Stimulated activated CD4-positive, alpha-beta T cell treated with anti-CD3 and anti-CD28 coated beads, Interleukin-4, amount 100 ng/mL, for 48 hours (primary cell): ENCODE data around the gene CPVL.

Experiments used
- DNase-seq, 2 donors: peaks; one replicate each; pipeline ENCODE4 v3.0.0-alpha.2; 2020; ENCODE audit warnings: low read depth in 2 of 2

Gene CPVL

DNA sequence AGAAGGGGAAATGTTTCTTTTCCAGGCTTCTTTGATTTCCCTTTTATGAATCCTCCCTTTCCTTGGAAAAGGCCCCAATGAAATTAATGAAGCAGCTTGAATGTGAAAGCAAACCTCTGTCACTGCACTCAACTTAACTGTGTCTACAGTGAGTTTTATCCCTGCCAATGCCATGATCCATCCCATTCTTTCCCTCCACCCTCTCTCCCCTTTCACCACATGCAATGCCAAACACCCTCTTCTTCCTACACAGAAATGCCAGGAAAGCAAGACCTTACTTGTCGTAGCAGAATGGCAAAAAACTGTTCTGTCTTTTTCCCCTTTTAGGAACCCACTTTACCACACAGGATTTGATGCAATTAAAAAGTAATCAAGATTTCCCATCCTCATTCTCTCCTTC is 140.9 kb downstream of the CPVL start:
- DNase-seq = no peak

GRCh38 chr7:29003703-29004102 is 142.6 kb downstream of the CPVL start:
- no peak for DNase-seq

- no peak for DNase-seq
Observed at GRCh38 chr7:29000717-29001076, 145.6 kb downstream of the CPVL start.

- no peak for DNase-seq
Observed at GRCh38 chr7:28999895-29000716, 146.2 kb downstream of the CPVL start.

DNA sequence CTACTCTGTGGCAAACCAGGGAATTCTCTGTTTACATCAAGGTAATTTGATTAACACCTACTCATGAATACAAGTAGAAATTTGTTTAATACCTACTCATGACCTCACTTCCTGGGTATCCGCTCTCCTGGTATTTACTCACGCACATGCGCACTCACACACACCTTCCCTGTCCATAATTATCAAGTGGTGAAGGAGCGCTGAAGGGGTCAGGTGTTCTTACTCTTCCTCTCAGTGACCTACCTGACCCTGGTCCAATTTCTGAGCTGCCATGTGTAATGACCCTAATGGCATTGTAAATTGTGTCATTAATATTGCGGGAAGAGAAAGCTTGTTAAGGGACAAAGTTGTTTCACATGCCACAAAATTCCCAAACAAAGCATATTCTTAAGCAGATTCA is 146.9 kb downstream of the CPVL start:
- DNase-seq = no peak

DNA sequence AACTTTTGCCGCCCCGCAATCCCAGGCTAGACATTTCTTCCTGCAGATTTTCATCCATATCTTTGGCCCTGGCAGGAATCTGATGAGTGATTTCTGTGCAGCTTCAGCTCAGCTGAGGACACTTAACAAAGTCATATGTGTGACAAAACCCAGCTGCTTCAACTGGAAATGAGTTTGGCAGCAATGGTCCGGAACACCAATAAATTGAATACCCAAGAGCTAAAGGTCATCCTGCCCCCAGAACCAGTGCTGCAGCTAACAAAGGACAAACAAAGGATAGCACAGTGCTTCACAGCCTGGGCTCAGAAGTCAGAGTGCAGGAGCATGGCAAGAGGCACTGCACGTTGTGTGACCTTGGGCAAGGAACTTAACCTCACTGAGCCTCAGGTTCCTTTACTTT is 148.2 kb downstream of the CPVL start:
- DNase-seq = no peak

GRCh38 chr7:28996836-28997235 is 149.5 kb downstream of the CPVL start:
- DNase-seq = no peak

GRCh38 chr7:28993371-28993770 is 153.0 kb downstream of the CPVL start:
- DNase-seq = no peak

GRCh38 chr7:28992798-28993197 is 153.5 kb downstream of the CPVL start:
- no peak for DNase-seq

- DNase-seq = no peak
Observed at GRCh38 chr7:28990200-28990960, 156.0 kb downstream of the CPVL start.

GRCh38 chr7:28989211-28989980 is 156.9 kb downstream of the CPVL start:
- DNase-seq = no peak

- no peak for DNase-seq
Observed at GRCh38 chr7:28988810-28989209, 157.5 kb downstream of the CPVL start.

GRCh38 chr7:28988091-28988490 is 158.2 kb downstream of the CPVL start:
- DNase-seq = no peak

DNA sequence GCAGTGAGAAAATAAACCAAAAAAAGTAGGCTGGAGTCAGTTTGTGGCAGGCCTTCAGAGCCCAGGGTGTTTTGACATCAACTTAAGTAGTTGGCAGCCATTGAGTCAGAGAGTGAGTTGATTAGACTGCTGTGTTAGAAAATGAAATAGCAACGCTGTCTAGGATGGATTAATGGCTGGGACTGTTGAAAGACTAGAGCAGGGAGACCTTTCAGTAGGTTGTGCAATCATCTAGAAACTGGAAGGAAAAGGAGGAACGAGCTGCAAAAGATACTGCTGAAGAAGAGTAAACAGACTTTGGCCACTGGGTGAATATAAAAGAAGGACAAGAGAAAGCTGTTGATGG is 159.6 kb downstream of the CPVL start:
- DNase-seq = no peak

DNA sequence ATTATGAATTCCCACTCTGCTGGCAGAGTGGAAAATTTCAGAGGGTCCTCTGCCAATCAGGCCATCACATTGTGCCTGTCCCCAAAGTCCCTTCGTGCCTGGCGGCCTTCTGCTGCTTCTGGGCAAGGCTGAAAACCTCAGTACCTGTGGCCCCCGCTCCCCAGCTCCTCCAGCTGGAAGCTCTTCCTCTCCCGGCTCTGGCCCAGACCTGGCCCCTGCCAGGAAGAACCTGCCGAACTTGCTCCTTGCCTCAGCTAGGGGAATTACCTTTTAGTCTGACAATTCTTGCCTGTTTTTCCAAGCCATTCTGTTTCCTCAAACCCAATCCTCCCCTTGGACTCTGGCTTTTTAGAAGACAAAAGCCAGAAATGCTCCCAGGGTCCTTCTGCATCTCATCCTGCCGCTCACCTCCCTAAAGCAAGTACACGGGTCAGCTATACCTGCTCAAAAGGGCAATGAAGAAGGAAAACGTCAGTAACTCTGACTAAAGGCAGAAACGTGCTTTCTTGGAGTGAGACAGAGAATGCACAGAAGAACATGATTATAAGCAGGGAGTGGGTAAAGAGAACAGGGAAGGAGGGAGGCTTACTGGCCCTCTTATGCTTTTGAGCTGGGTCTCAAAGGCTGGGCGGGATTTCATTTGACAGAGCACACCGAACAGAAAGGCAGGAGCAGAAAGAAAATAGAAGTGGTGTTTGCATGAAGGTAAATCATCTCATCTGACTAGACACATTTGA is 160.1 kb downstream of the CPVL start:
- DNase-seq = no peak

DNA sequence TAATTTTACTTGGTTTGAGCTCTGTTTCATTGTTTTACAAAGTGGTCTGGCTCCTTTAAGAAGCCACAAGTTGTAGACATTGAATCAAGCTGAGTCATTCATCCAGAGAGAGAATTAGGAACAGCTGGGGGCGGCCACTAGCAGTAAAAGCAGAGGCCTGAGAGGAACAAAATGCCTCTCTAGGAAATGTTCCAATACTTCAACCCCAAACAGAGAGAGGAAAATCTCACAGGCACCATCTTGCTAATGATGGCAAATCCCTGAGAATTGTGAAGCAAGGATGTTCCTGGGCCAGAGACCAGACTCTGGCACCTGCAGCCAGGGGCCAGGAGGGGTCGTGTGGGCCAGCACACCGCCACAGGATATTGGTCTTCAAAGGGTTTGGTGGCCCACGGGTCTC is 161.7 kb downstream of the CPVL start:
- no peak for DNase-seq

DNA sequence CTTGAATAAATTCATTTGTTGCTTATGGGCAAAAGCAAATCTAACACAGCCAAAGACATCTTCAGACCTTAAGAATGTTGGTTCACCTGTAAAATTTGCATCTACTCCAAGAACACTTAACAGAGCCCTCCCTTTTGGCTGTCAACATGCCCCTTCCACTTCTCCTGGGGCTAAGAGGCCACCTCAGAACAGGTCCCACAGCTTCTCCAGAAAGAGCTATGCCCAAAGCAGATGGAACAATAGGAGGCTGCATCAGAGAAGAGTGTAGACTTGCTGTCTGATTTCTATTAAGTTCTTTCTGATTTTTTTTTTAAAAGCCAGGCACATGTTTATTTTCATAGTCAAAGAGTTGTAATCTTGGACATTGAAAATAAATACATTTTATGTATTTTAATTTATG is 162.1 kb downstream of the CPVL start:
- no peak for DNase-seq

DNA sequence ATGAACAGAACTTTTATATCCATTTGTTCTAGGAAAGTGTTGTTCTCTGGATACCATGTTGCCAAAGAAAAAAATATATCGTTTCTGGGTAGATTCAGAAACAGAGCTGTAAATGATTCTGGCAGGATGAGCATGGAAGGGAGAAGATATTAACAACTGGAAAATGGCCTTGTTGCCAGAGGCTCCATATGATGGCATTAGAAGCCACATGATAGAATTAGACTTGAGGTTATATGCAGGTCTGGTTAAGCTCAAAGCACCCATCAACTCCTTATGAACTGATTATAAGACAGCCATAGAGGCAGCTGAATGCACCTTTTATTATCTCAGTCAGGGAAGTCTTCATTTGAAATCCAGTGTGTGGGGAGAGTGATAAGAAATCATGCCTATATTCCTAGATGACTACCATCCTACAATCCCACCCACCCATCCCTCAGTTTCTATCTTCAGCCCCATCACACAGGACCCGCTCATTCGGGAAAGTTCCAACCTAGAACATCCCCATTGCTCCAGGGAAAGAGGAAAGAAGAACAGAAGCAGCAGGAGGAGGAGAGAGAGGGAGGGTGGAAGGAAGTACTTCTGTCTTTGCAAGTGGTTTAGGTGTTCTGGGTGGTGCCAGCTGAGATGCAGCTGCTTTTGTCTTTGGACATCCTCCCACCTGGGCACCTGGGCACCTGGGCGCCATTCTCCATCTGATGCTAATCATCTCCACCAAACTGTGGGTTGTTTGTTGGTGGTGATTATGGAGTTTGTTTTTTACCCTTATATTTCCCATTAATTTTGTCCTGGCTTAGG is 162.7 kb downstream of the CPVL start:
- DNase-seq = no peak

DNA sequence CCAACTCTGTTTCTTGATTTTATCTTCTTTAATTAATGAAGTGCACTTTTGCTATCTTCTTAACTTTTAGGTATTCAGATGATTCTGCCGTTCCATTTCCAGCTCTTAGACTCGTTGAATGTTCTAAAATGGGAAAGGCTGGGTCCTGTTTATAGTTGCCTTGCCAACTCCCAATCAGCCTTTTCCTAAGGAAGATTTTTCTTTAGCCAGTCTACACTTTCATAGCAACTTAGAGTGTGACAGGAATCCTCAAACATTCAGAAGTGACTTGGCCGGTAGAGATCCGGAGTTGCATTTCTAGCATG is 165.2 kb downstream of the CPVL start:
- DNase-seq = no peak

DNA sequence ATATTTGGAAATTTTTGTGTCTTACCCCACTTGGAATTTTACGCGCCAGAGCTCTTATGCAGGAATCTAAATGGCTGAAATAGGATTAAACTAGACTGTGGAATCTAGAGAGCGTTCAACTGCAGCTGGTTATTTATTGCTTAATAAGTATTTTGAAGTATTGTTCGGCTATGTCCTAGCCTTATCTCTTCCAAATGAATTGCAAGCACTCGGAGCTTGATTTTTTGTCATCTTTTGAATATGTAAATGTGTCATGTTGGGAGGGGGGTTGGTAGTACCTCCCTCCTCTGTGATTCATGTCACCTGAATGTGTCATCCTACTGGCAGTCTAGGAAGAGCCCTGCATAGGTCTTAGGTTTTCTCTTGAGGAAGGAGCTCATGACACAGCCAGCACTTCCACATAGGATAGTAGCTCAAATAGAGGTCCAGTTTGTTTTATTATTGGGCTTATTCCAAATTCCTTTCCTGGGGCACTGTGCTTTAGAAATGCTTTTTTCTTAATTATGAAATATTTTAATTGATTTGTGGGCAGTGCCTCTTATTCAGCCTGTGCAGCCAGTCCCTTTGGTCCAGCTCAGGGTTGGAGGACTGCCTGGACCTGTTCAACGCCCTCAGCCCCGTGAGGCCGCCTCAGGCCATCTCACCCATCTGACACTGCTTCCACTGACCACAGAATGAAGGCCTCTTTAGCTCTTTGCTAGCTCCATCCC is 165.7 kb downstream of the CPVL start:
- no peak for DNase-seq

- no peak for DNase-seq
Observed at GRCh38 chr7:28979776-28980175, 166.6 kb downstream of the CPVL start.
